NT2/D1 (cell line): ENCODE results near the gene HK2.

Experiments
- DNase-seq: peaks from one replicate; pipeline ENCODE4 v3.0.0-alpha.2; 2011; ENCODE audit warnings: low read depth, low spot score
- H3K27me3 ChIP-seq: 2 replicates; pipeline ENCODE4 v1.6.0; 2011; ENCODE audit warnings: mild to moderate bottlenecking; ENCODE audit not compliant: insufficient read length, insufficient read depth
- H3K36me3 ChIP-seq: 2 replicates; pipeline ENCODE4 v1.6.1; 2011; ENCODE audit warnings: mild to moderate bottlenecking, low read length, mixed read lengths; ENCODE audit not compliant: insufficient read depth, insufficient read length
- H3K4me1 ChIP-seq: 2 replicates; pipeline ENCODE4 v1.5.1; 2011; ENCODE audit not compliant: insufficient read depth, insufficient read length
- H3K4me3 ChIP-seq: 2 replicates; pipeline ENCODE4 v1.5.1; 2011; ENCODE audit warnings: low read depth; ENCODE audit not compliant: insufficient read length
- H3K9ac ChIP-seq: 2 replicates; pipeline ENCODE4 v1.6.0; 2011; ENCODE audit warnings: low read depth; ENCODE audit not compliant: insufficient read length
- H3K9me3 ChIP-seq: 2 replicates; pipeline ENCODE4 v1.5.1; 2011; ENCODE audit warnings: mild to moderate bottlenecking, low read length; ENCODE audit not compliant: insufficient read depth
- SUZ12 ChIP-seq: IDR thresholded peaks from 2 replicates; pipeline ENCODE4 v1.6.1; 2011; ENCODE audit not compliant: insufficient read length, insufficient read depth; ENCODE audit errors: extremely low read depth
- YY1 ChIP-seq: IDR thresholded peaks from 2 replicates; pipeline ENCODE4 v1.6.1; 2011; ENCODE audit not compliant: insufficient read length, insufficient read depth
- ZNF274 ChIP-seq: IDR thresholded peaks from 2 replicates; pipeline ENCODE4 v1.6.1; 2011; ENCODE audit warnings: mild to moderate bottlenecking, low read depth, low read length

HK2 gene

GRCh38 chr2:74814102-74814501 is 19.8 kb upstream of the HK2 start:
- no peak overlapping the region for H3K9ac ChIP-seq
- no peaks in the 10 kb centered on the region for H3K4me1 ChIP-seq
- no peaks in the 10 kb centered on the region for H3K27me3 ChIP-seq
- no peaks in the 10 kb centered on the region for H3K9me3 ChIP-seq
- TF ChIP-seq ZNF274 (no peak), SUZ12 (no peak), YY1 (no peak)
- no peaks in the 10 kb centered on the region for H3K36me3 ChIP-seq
- DNase-seq, result no peak
- H3K4me3 ChIP-seq, result no peak overlapping the region

- H3K36me3 ChIP-seq, result no peaks in the 10 kb centered on the region
- H3K27me3 ChIP-seq, result no peaks in the 10 kb centered on the region
- no peak for TF ChIP-seq ZNF274
- TF ChIP-seq YY1, result no peak
- no peak for TF ChIP-seq SUZ12
- no peaks in the 10 kb centered on the region for H3K9me3 ChIP-seq
- no peaks in the 10 kb centered on the region for H3K4me1 ChIP-seq
- no peak for DNase-seq
- no peak overlapping the region for H3K9ac ChIP-seq
- H3K4me3 ChIP-seq, result no peak overlapping the region
Measured at GRCh38 chr2:74815941-74816340, 18.0 kb upstream of the HK2 start.

GRCh38 chr2:74816540-74817303 is 17.2 kb upstream of the HK2 start:
- H3K27me3 ChIP-seq, result no peaks in the 10 kb centered on the region
- H3K4me3 ChIP-seq, result no peak overlapping the region
- H3K9me3 ChIP-seq, result no peaks in the 10 kb centered on the region
- no peaks in the 10 kb centered on the region for H3K4me1 ChIP-seq
- no peak overlapping the region for H3K9ac ChIP-seq
- no peak for TF ChIP-seq YY1
- no peak for TF ChIP-seq SUZ12
- TF ChIP-seq ZNF274, result no peak
- DNase-seq, result no peak
- no peaks in the 10 kb centered on the region for H3K36me3 ChIP-seq

GRCh38 chr2:74817304-74817675 is 16.6 kb upstream of the HK2 start:
- H3K4me1 ChIP-seq, result no peaks in the 10 kb centered on the region
- H3K36me3 ChIP-seq, result no peaks in the 10 kb centered on the region
- no peaks in the 10 kb centered on the region for H3K27me3 ChIP-seq
- no peak for TF ChIP-seq YY1
- TF ChIP-seq SUZ12, result no peak
- TF ChIP-seq ZNF274, result no peak
- no peak for DNase-seq
- no peak overlapping the region for H3K4me3 ChIP-seq
- no peaks in the 10 kb centered on the region for H3K9me3 ChIP-seq
- no peak overlapping the region for H3K9ac ChIP-seq

- Histone ChIP-seq H3K36me3 (no peaks in the 10 kb centered on the region), H3K27me3 (no peaks in the 10 kb centered on the region), H3K9me3 (no peaks in the 10 kb centered on the region), H3K4me1 (no peaks in the 10 kb centered on the region), H3K9ac (no peak overlapping the region), H3K4me3 (no peak overlapping the region)
- no peak for DNase-seq
- TF ChIP-seq SUZ12, result no peak
- TF ChIP-seq ZNF274, result no peak
- TF ChIP-seq YY1, result no peak
Measured at GRCh38 chr2:74819702-74820101, 14.2 kb upstream of the HK2 start.

- Histone ChIP-seq H3K36me3 (no peaks in the 10 kb centered on the region), H3K4me3 (no peak overlapping the region), H3K27me3 (no peaks in the 10 kb centered on the region), H3K9me3 (no peaks in the 10 kb centered on the region), H3K9ac (no peak overlapping the region), H3K4me1 (no peaks in the 10 kb centered on the region)
- TF ChIP-seq YY1 (no peak), ZNF274 (no peak), SUZ12 (no peak)
- no peak for DNase-seq
Measured at GRCh38 chr2:74821177-74822126, 12.5 kb upstream of the HK2 start.

- DNase-seq, result no peak
- H3K4me3 ChIP-seq, result no peak overlapping the region
- H3K27me3 ChIP-seq, result no peaks in the 10 kb centered on the region
- no peaks in the 10 kb centered on the region for H3K4me1 ChIP-seq
- no peak for TF ChIP-seq ZNF274
- no peak for TF ChIP-seq YY1
- no peak for TF ChIP-seq SUZ12
- H3K36me3 ChIP-seq, result no peaks in the 10 kb centered on the region
- no peak overlapping the region for H3K9ac ChIP-seq
- no peaks in the 10 kb centered on the region for H3K9me3 ChIP-seq
Measured at GRCh38 chr2:74822771-74823566, 11.0 kb upstream of the HK2 start.
